CMK (cell line): ENCODE results near the gene CDHR2.

ENCODE experiments used
- DNase-seq: peaks from one replicate; pipeline ENCODE4 v3.0.0-alpha.2; 2010; ENCODE audit warnings: low read depth

The CDHR2 gene

GRCh38 chr5:176640616-176641015, 91.5 kb downstream of the CDHR2 start:
- no peak for DNase-seq

GRCh38 chr5:176642675-176643490, 93.7 kb downstream of the CDHR2 start:
- no peak for DNase-seq

- no peak for DNase-seq
These were observed 94.5 kb downstream of the CDHR2 start for GRCh38 chr5:176643491-176644219.

- no peak for DNase-seq
These were observed 95.2 kb downstream of the CDHR2 start for GRCh38 chr5:176644294-176644693.

GRCh38 chr5:176644878-176645670, 95.9 kb downstream of the CDHR2 start:
- no peak for DNase-seq
